ENCODE results near the gene FERD3L.

FERD3L gene

DNA sequence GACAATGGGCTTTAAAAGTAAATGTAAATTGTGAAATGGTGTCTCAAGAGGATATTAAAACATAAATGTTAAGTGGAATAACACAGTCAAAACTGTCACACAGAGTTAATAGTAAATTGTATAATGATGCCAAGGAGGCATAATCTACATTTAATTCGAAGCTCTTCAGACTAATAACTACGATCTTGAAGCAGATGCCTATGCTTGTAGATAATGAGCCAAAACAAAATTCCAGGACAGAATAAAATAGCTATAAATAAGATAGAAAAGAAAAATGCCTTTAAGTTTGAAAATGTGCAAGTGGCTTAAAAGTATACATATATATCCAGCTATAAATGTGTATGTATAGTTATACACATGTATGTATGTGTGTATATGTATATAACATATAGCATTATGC, 45.3 kb downstream of the FERD3L start:
- DNase-seq (ENCODE audit: low read depth) = no peak

GRCh38 chr7:19099194-19099593, 46.0 kb downstream of the FERD3L start:
- no peak for DNase-seq (ENCODE audit: low read depth)

DNA sequence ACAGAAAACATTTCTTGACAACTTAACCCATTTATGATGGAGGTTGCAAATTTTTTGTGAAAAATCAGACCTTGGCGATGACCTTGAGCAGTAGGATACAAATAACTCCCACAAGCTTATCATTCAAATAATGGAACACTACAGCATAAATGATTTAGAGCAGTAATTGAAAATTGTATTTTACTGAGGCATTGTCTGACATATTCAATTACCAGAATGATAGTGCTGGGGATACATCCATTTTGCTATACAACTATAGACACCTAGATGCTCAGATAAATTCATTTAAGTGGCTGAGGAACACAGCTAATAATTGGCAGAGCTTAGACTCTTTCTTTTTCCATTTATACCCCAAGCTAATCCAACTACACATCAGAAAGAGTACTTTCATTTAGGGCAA, 46.7 kb downstream of the FERD3L start:
- no peak for DNase-seq (ENCODE audit: low read depth)

DNA sequence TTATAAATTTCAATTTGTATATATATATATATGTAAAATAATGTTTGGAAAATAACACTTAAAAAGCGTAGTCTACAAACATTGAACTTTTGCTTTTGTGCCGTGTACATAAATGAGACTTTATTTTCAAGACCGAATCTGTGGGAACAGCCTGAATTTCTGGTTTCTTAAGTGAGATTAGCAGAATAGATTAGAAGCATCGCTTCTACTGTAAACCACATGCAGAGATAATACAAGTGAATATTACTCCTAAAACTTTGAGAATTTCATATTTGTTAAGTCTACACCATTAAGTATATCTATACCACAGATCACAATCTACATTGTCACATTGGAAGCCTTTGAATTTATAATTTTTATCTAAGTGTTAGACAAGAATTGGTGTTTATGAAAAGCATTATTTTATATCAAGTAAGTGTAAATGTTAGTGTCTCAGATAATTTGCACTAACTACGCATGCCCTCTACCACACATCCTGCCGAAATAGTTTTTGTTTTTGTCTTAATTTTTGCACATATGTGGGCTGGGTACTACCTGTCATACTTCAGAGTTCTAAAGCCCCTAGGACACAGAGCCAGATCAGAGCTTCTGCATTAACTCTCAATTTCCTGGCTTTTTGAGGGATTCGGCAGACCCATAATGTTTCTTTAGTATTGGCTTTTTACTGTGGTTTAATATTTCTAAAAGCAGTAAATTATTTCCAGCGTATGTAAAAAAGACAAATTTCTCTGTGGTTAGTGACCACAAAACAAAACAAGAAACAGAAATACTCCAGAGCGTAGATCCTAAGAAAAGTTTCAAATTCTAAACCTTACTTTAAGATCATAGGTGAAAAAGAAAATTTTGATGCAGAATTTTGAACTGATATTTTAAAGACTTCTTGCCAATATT, 47.8 kb downstream of the FERD3L start:
- no peak for DNase-seq (ENCODE audit: low read depth)

DNA sequence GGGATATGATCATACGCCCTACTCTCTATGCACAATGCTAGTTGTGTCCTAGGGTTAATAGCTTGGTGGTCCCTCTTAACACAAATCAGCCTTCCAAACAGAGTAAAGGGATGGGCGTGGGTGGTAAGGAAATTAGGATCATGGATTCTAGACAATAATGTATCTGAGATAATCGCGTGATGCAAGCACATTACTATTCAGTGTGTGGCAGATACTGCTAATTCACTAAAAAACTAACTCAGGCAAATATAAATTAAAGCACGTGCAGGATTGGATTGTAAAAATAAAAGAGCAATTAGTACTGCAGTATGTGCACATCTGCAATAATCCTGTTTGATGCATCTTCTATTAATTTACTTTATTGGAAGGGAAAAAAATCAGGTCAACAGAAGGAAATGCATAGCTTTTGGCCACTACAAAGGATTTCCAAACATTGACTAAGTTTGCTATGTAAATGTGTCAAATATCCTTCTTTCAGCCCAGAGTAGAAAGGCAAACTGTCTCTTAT, 49.8 kb downstream of the FERD3L start:
- DNase-seq (ENCODE audit: low read depth) = no peak
